ENCODE measurements around the gene CSAD.

The CSAD gene

GRCh38 chr12:53190108-53190729, 9.5 kb upstream of the CSAD start:
- ChIA-PET POLR2A (interaction anchor here (1.4 to 1.5 kb wide), 2 partner anchors 10 to 30 kb away, joined by 5 to 9 read pairs; partner anchors contain the start of genes CSAD and ZNF740), CTCF (interaction anchor here (0.7 to 2.0 kb wide), 6 partner anchors 9 to 124 kb away, joined by 3 to 21 read pairs (median 5); partner anchors contain the start of gene ESPL1)
- TF ChIP-seq L3MBTL2 (conservative IDR thresholded peaks at IDR 0.05) (no peak), PKNOX1 (IDR thresholded peaks at IDR 0.05) (no peak), BHLHE40 (IDR thresholded peaks at IDR 0.05; ENCODE audit: borderline replicate concordance) (no peak)
- peak; percentile 73 for DNase-seq (ENCODE audit: extremely low spot score)

- ChIA-PET POLR2A (interaction anchor here (0.8 to 1.4 kb wide), 3 partner anchors 21 to 82 kb away, joined by 3 read pairs; no protein-coding TSS in a partner anchor), CTCF (interaction anchor here (0.5 to 1.2 kb wide), 5 partner anchors 15 to 110 kb away, joined by 4 to 6 read pairs (median 4); no protein-coding TSS in a partner anchor)
- TF ChIP-seq FOXM1 (IDR thresholded peaks at IDR 0.05; ENCODE audit: borderline replicate concordance) (no peak), PKNOX1 (IDR thresholded peaks at IDR 0.05) (no peak), NFRKB (IDR thresholded peaks at IDR 0.05) (no peak), FOXK2 (IDR thresholded peaks at IDR 0.05) (no peak)
- no peak for DNase-seq (ENCODE audit: extremely low spot score)
Measured at GRCh38 chr12:53187145-53187899, 6.6 kb upstream of the CSAD start.

GRCh38 chr12:53186745-53187144, 6.0 kb upstream of the CSAD start:
- POLR2A ChIA-PET = interaction anchor here (0.9 to 1.4 kb wide), 2 partner anchors 22 to 83 kb away, joined by 3 read pairs; no protein-coding TSS in a partner anchor
- DNase-seq (ENCODE audit: extremely low spot score) = no peak
- no peak for TF ChIP-seq ELF4 (IDR thresholded peaks at IDR 0.05)
- no peak for TF ChIP-seq FOXK2 (IDR thresholded peaks at IDR 0.05)
- TF ChIP-seq BHLHE40 (IDR thresholded peaks at IDR 0.05; ENCODE audit: borderline replicate concordance) = no peak
- no peak for TF ChIP-seq CTBP1 (IDR thresholded peaks at IDR 0.05; ENCODE audit: borderline replicate concordance)
- TF ChIP-seq L3MBTL2 (conservative IDR thresholded peaks at IDR 0.05) = no peak
- no peak for TF ChIP-seq FOXM1 (IDR thresholded peaks at IDR 0.05; ENCODE audit: borderline replicate concordance)
- TF ChIP-seq ZNF384 (IDR thresholded peaks at IDR 0.05) = no peak
- TF ChIP-seq NFRKB (IDR thresholded peaks at IDR 0.05) = no peak
- no peak for TF ChIP-seq SP1 (IDR thresholded peaks at IDR 0.05)
- no peak for TF ChIP-seq FOXA1 (IDR thresholded peaks at IDR 0.05)
- no peak for TF ChIP-seq LEF1 (IDR thresholded peaks at IDR 0.05; ENCODE audit: borderline replicate concordance)
- TF ChIP-seq PKNOX1 (IDR thresholded peaks at IDR 0.05) = no peak
- TF ChIP-seq HDGF (IDR thresholded peaks at IDR 0.05; ENCODE audit: borderline replicate concordance) = no peak
- TF ChIP-seq SUZ12 (IDR thresholded peaks at IDR 0.05) = no peak
- CTCF ChIA-PET = interaction anchor here (0.5 to 0.7 kb wide), 2 partner anchors 25 to 109 kb away, joined by 4 read pairs; no protein-coding TSS in a partner anchor

DNA sequence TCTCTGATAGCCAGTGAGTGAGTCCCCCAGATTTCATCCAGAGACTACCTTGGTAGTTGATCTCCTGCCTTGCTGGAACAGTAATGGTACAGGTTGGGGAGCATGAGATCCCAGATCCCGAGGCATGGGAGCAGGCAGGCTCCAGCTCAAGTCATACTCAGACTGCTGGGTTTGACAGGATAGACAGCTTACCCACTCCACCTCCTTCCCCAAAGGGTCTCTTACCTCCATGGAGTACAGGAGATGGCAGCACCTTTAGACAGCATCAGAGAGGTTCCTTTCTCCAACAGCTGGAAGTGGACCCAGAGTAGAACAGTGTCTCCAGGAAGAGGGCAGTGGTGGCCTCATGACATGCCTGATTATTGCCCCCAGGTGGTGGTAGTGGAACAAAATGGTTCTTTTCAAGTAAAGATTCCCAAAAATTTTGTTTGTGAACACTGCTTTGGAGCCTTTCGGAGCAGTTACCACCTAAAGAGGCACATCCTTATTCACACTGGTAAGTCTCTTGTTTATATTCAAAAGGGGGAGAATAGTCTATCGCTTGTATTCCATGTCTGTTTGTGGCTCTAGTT, 4.9 kb upstream of the CSAD start:
- TF ChIP-seq ELF4 (IDR thresholded peaks at IDR 0.05) (no peak), ZNF384 (IDR thresholded peaks at IDR 0.05) (no peak), SP1 (IDR thresholded peaks at IDR 0.05) (no peak), PKNOX1 (IDR thresholded peaks at IDR 0.05) (no peak), FOXA1 (IDR thresholded peaks at IDR 0.05) (no peak), L3MBTL2 (conservative IDR thresholded peaks at IDR 0.05) (no peak), ARNT (IDR thresholded peaks at IDR 0.05) (no peak), HDGF (IDR thresholded peaks at IDR 0.05; ENCODE audit: borderline replicate concordance) (no peak), SUZ12 (IDR thresholded peaks at IDR 0.05) (no peak), CTBP1 (IDR thresholded peaks at IDR 0.05; ENCODE audit: borderline replicate concordance) (no peak), FOXM1 (IDR thresholded peaks at IDR 0.05; ENCODE audit: borderline replicate concordance) (no peak), LEF1 (IDR thresholded peaks at IDR 0.05; ENCODE audit: borderline replicate concordance) (no peak), TARDBP (IDR thresholded peaks at IDR 0.05) (no peak), FOXK2 (IDR thresholded peaks at IDR 0.05) (no peak), NFRKB (IDR thresholded peaks at IDR 0.05) (no peak), BHLHE40 (IDR thresholded peaks at IDR 0.05; ENCODE audit: borderline replicate concordance) (no peak)
- CTCF ChIA-PET = no interaction called here
- DNase-seq (ENCODE audit: extremely low spot score) = no peak
- POLR2A ChIA-PET = interaction anchor here (1.0 kb wide), 1 partner anchor 25 kb away, joined by 3 read pairs; no protein-coding TSS in a partner anchor

DNA sequence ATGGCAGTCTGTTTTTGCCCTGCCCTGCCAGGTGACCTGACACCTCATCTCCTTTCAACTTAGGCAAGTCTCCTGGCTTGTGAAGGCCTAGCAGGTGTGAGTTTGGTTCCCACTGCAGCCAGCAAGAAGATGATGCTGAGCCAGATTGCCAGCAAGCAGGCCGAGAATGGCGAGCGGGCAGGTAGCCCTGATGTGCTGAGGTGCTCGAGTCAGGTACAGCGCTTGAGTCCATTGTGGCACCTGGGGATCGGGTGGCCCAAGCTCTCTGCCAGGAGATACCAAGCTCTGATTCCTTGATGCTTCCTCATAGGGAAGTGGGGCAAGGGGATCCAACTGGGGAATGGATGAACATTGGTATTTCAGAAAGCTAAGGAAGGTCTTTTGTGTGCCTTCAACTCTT, 4.1 kb upstream of the CSAD start:
- no peak for DNase-seq (ENCODE audit: extremely low spot score)
- ChIA-PET POLR2A (interaction anchor here (1.0 kb wide), 1 partner anchor 25 kb away, joined by 3 read pairs; no protein-coding TSS in a partner anchor), CTCF (interaction anchor here (1.0 kb wide), 1 partner anchor 26 kb away, joined by 3 read pairs; no protein-coding TSS in a partner anchor)
- TF ChIP-seq TARDBP (IDR thresholded peaks at IDR 0.05) = no peak
- no peak for TF ChIP-seq LEF1 (IDR thresholded peaks at IDR 0.05; ENCODE audit: borderline replicate concordance)
- no peak for TF ChIP-seq NFRKB (IDR thresholded peaks at IDR 0.05)
- no peak for TF ChIP-seq HDGF (IDR thresholded peaks at IDR 0.05; ENCODE audit: borderline replicate concordance)
- TF ChIP-seq BHLHE40 (IDR thresholded peaks at IDR 0.05; ENCODE audit: borderline replicate concordance) = no peak
- TF ChIP-seq L3MBTL2 (conservative IDR thresholded peaks at IDR 0.05) = no peak
- TF ChIP-seq PKNOX1 (IDR thresholded peaks at IDR 0.05) = no peak
- no peak for TF ChIP-seq ELF4 (IDR thresholded peaks at IDR 0.05)

All from HEK293T (cell line).